Measurements from ENCODE around the gene PTPN12.
"Not testable (repeated sequence)": the region's sequence is repeated elsewhere in the genome, so short reads cannot be mapped to it uniquely, and the experiment has no call there.

PTPN12 gene

DNA sequence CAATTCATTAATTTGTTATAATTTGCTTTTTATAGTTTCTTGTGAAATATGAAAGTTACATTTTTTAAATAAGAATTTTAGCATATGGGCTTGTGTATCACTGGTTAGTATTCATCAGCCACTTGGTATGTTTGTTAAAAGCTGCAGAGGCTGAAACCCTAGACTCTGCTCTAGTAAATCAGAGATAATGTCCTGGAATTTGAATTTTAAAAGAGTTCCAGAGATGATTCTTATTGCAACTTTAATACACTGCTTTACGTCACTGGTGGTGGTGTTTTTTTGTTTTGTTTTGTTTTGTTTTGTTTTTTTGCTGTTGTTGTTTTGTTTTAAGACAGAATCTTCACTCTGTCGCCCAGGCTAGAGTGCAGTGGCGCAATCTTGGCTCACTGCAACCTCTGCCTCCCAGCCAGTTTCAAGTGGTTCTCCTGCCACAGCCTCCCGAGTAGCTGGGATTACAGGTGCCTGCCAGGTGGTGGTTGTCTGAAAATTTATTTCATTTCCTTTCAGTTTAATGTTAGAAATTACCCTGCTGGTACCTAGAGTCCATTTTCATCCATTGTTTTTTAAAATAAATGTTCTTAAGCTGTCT is 43.8 kb downstream of the PTPN12 start:
- no peak for DNase-seq

- DNase-seq: no peak
Measured at GRCh38 chr7:77587272-77587671, 50.2 kb downstream of the PTPN12 start.

DNA sequence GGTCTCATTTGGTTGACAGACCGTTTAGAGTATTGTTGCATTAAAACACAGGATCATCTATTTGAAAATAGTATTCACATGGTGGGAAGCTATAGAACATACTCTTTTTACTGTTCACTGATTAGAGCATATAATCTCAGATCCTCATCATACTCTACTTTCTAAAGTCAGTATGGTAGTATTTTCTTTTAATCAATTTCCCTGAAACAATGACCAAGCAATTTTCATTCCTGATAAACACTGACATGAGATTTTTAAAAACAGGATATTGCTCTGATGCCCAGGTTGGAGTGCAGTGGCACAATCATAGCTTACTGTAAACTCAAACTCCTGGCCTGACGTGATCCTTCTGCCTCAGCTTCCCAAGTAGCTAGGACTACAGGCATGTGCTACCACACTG is 63.9 kb downstream of the PTPN12 start:
- no peak for DNase-seq

DNA sequence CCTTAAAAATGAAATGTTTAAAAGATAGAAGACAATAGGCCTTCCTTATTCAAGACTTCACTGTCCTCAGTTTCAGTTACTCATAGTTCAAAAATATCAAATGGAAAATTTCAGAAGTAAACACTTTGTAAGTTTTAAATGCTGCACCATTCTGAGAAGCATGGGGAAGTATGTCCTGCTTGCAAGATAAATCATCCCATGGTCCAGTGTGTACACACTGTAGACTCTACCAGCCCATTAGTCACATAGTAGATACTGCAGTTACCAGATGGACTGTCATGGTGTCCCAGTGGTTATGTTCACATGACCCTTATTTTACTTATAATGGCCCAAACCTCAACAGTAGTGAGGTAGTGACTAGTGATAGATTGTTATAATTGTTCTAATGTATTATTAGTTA is 69.5 kb downstream of the PTPN12 start:
- DNase-seq: no peak

DNA sequence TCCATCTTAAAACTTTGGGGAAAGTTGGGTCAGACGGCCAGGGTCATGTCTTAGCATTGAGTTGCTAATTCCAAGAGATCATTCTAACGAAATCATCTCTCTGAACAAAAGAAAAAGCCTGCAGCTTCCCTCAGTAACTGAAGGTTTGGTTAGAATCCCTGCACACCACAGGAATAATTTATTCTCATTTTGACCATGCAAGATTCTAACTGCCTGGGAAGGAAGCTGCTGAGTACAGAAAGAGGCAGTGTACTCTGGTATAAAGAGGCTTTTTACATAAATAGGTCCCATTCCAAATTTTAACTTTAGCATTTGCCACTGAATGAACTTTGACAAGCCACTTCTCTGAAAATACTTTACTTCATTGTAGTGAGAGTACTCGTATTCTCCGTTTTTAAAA is 82.2 kb downstream of the PTPN12 start:
- no peak for DNase-seq

DNA sequence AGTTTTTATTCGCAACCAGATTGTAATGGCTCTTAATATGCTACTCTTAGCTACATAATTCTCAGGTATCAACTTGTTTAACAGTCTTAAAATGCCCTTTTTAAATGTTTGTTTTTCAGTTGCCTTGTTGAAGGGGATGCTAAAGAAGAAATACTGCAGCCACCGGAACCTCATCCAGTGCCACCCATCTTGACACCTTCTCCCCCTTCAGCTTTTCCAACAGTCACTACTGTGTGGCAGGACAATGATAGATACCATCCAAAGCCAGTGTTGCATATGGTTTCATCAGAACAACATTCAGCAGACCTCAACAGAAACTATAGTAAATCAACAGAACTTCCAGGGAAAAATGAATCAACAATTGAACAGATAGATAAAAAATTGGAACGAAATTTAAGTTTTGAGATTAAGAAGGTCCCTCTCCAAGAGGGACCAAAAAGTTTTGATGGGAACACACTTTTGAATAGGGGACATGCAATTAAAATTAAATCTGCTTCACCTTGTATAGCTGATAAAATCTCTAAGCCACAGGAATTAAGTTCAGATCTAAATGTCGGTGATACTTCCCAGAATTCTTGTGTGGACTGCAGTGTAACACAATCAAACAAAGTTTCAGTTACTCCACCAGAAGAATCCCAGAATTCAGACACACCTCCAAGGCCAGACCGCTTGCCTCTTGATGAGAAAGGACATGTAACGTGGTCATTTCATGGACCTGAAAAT is 89.7 kb downstream of the PTPN12 start:
- no peak for DNase-seq

DNA sequence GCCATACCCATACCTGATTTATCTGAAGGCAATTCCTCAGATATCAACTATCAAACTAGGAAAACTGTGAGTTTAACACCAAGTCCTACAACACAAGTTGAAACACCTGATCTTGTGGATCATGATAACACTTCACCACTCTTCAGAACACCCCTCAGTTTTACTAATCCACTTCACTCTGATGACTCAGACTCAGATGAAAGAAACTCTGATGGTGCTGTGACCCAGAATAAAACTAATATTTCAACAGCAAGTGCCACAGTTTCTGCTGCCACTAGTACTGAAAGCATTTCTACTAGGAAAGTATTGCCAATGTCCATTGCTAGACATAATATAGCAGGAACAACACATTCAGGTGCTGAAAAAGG is 90.2 kb downstream of the PTPN12 start:
- no peak for DNase-seq

DNA sequence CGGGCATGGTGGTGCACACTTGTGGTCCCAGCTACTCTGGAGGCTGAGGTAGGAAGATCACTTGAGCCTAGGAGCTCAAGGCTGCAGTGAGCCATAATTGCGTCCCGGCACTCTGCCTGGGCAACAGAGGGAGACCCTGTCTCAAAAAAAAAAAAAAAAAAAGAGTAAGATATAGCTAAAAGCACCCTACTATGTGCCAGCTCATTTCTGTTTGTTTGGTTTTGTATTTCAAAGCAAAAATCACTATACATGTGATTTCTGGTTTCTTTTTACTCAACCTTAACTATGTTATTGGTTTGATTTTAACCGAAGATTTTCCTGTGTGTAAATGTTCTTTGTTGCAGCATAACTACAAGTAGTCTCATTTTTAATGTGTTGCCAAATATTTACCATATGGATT is 92.7 kb downstream of the PTPN12 start:
- DNase-seq: no peak

DNA sequence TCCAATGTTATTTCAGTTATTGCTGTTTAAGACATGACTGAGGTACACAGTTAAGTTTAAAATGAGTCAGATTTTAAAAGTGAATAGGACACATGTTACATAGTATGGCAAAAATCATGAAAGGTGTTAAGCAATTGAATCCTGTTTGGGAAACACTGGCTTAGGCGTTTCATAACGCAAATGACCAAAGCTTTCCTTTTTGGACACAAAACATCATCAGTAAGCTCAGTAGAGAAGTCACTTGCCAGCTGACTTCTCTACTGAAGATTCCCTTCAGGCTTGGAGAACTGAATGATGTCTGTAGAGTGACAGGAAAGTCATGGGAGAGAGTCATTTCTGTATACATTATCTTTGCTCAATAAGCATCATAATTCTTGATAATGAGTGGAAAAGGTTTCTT is 94.7 kb downstream of the PTPN12 start:
- no peak for DNase-seq

DNA sequence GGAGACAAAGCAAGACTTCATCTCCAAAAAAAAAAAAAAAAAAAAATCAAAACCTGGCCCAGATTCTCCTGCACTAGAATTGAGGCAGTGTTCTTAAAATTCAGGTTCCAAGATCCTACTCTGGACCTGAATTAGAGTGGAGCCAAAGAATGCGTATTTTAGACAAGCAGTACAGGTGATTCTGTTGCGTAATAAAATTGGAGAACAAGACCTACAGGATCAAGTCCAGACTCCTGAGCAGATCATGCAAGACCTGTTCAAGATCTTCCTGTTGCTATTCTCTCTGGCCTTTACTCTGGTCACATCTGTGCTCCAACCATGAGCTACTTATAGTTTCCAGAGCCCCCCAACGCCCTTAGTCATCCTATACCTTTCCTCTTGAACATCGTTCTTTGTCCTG is 107.7 kb downstream of the PTPN12 start:
- DNase-seq: no peak

DNA sequence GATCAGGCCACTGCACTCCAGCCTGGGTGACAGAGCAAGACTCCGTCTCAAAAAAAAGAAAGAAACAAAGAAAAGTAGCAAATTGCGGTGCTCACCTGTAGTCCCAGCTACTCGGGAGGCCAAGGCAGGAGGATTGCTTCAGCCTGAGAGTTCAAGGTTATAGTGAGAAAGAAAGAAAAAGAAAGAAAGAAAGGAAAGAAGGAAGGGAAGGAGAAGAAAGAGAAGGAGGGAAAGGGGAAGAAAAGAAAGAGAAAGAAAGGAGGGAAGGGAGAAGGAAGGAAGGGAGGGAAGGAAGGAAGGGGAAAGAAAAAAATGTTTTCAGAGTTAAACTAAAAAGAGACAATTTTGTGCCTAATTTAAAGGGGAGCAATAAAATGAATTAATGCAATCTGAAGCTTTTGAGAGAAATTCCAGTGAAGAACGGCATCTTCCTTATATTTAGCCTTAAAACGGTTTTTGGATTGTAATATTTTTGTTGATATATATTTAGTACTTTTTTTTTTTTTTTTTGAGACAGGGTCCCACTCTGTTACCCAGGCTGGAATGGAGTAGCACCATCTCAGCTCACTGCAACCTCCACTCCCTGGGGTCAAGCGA is 111.7 kb downstream of the PTPN12 start:
- DNase-seq: no peak

GRCh38 chr7:77649716-77650349 is 112.7 kb downstream of the PTPN12 start:
- no peak for DNase-seq

GRCh38 chr7:77651575-77652162 is 114.6 kb downstream of the PTPN12 start:
- DNase-seq: no peak

- not testable (repeated sequence) for DNase-seq
Measured at GRCh38 chr7:77652826-77653225, 115.7 kb downstream of the PTPN12 start.

DNA sequence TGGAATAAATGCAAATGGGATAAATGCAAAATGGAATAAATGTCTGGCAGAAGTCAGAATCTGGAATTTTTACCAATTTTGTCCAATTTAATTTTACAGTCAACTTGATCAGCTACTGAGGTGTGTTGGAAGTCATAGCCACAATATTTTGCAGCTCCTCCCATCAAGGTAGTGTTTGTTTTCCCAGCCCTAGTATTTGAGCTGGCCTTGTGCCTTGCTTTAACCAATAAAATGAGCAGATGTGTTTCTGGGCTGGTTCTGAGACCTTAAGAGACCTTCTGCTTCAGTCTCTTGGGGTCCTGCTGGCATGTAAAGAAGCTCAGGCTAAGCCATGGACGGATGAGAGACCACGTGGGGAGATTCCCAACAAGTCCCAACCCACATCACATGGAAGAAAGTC is 116.5 kb downstream of the PTPN12 start:
- DNase-seq: no peak

GRCh38 chr7:77655356-77655755 is 118.3 kb downstream of the PTPN12 start:
- DNase-seq: no peak

- DNase-seq: no peak
Measured at GRCh38 chr7:77655836-77656455, 118.9 kb downstream of the PTPN12 start.

GRCh38 chr7:77657427-77658224 is 120.5 kb downstream of the PTPN12 start:
- DNase-seq: no peak

- no peak for DNase-seq
Measured at GRCh38 chr7:77658928-77659327, 121.8 kb downstream of the PTPN12 start.

DNA sequence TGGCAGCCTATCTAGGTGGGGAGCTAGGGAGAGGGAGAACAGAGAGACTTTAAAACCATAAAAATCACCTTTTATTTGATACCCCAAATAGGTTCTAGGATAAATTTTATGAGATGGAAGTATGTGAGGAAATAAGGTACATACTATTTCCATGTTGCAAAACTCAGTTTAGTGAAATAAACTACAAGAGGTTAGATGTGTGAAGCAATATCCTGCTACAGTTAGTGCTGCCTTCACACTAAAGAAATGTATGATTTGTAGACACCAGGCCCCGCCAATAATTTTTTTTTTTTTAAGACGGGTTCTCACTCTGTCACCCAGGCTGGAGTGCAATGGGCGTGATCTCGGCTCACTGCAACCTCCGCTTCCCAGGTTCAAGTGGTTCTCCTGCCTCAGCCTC is 124.7 kb downstream of the PTPN12 start:
- no peak for DNase-seq

GRCh38 chr7:77662869-77663268 is 125.8 kb downstream of the PTPN12 start:
- no peak for DNase-seq

GRCh38 chr7:77664715-77665114 is 127.6 kb downstream of the PTPN12 start:
- DNase-seq: no peak
